DMS114 treated with DMSO at 0.1 percent for 48 hours (cell line): ENCODE results near the gene ATM.

Experiments used
- DNase-seq: peaks from one replicate; lab custom pipeline; 2025; ENCODE audit not compliant: unreplicated experiment; lab: John Stamatoyannopoulos, UW

Gene ATM, protein sequence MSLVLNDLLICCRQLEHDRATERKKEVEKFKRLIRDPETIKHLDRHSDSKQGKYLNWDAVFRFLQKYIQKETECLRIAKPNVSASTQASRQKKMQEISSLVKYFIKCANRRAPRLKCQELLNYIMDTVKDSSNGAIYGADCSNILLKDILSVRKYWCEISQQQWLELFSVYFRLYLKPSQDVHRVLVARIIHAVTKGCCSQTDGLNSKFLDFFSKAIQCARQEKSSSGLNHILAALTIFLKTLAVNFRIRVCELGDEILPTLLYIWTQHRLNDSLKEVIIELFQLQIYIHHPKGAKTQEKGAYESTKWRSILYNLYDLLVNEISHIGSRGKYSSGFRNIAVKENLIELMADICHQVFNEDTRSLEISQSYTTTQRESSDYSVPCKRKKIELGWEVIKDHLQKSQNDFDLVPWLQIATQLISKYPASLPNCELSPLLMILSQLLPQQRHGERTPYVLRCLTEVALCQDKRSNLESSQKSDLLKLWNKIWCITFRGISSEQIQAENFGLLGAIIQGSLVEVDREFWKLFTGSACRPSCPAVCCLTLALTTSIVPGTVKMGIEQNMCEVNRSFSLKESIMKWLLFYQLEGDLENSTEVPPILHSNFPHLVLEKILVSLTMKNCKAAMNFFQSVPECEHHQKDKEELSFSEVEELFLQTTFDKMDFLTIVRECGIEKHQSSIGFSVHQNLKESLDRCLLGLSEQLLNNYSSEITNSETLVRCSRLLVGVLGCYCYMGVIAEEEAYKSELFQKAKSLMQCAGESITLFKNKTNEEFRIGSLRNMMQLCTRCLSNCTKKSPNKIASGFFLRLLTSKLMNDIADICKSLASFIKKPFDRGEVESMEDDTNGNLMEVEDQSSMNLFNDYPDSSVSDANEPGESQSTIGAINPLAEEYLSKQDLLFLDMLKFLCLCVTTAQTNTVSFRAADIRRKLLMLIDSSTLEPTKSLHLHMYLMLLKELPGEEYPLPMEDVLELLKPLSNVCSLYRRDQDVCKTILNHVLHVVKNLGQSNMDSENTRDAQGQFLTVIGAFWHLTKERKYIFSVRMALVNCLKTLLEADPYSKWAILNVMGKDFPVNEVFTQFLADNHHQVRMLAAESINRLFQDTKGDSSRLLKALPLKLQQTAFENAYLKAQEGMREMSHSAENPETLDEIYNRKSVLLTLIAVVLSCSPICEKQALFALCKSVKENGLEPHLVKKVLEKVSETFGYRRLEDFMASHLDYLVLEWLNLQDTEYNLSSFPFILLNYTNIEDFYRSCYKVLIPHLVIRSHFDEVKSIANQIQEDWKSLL (N-terminal part only)

DNA sequence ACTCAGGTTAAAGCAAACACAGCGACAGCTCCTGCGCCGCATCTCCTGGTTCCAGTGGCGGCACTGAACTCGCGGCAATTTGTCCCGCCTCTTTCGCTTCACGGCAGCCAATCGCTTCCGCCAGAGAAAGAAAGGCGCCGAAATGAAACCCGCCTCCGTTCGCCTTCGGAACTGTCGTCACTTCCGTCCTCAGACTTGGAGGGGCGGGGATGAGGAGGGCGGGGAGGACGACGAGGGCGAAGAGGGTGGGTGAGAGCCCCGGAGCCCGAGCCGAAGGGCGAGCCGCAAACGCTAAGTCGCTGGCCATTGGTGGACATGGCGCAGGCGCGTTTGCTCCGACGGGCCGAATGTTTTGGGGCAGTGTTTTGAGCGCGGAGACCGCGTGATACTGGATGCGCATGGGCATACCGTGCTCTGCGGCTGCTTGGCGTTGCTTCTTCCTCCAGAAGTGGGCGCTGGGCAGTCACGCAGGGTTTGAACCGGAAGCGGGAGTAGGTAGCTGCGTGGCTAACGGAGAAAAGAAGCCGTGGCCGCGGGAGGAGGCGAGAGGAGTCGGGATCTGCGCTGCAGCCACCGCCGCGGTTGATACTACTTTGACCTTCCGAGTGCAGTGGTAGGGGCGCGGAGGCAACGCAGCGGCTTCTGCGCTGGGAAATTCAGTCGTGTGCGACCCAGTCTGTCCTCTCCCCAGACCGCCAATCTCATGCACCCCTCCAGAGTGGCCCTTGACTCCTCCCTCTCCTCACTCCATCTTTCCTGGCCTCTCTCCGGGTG, at the start of gene ATM, which contains the start of gene NPAT:
TSS of gene ATM (plus strand) at position 494 of the 774 bp plus-strand sequence. CDS start 4,558 bp downstream, outside the sequence.
TSS of gene NPAT (minus strand) at position 65 of the 774 bp plus-strand sequence. CDS start 102 bp downstream, outside the sequence.
- peak; percentile 90 for DNase-seq

DNA sequence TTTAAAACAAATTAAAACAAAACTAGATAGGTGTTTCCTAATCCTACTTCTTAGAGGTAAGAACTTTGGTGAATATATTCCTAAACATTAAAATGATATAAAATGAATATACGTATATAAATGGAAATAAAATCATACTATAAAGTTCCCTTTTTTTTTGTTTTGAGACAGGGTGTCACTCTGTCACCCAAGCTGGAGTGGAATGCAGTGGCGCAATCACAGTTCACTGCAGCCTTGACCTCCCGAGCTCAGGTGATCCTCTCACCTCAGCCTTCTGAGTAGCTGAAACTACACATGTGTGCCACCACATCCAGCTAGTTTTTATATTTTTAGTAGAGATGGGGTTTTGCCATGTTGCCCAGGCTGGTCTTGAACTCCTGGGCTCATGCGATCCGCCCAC, 45.3 kb upstream of the ATM start:
- no peak for DNase-seq

DNA sequence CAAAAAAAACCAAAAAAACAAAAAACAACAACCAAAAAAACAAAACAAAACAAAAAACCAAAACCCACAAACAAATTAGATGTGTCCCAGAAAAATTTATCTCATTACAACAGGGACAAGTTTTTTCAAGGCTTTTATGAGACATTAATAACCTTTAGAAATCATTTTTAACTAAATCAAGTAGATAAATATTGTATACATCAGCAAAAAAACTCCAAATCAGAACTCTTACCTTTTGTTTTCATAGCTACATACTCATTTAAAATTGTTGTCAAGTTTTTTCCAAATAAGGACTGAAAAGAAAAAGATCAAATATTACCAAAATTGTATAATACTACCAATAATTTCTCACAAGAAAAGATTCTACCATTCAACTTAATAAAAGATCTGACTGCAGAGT, 29.1 kb upstream of the ATM start:
- DNase-seq, result no peak

DNA sequence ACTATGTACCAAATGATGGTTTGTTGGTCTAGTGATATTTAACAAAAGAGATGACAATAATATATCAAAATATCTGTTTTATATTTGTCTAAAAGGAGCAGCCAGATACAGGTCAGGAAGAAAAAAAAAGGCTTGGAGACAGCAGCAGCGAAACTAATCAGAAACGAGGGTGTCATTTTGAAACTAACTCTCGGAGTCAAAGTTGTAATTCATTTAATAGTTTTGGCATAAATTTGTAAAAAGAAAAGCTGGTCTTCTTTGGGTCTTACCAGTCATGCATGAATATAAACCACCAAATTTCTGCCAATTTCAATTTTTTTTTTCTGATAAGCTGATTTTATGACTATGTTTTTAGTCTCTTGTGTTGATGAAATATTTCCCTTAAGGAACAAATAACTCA, 26.0 kb upstream of the ATM start:
- no peak for DNase-seq

DNA sequence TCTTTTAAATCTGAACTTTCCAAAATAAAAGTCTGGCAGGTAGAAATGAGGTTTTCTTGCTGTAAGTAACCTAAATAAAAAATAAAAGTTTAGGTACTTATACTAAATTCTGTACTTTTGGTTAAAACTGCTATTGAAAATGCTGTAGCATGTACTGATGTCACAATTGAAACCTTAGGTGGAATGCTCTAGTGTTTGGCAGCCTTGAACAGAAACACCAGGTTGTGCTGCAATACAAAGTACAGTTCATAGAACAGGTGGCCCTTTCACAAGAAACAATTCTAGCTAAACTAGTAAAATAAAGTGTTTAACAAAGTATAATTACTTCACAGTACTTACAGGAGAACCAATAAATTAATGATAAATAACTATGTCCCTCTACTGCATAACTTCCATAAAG, 25.5 kb upstream of the ATM start:
- DNase-seq, result no peak

DNA sequence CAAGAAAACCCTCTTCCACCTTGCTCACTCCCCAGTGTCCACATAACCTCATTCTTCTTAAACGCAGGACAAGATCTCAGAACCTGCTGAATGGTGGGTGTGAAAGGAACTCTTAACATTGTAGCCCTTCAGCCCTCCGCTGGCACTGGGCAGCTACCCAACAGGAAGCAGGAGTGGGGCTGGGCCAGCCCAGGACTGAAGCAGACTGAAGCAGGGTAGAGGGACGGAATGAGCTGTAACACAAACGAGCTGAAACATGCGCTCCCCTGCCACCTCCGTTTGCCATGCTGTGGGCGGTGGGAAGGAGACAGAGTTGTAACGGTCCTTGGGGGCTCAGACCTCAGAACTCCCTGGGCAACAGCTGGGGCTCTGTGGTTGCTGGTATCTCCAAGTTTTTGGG, 24.0 kb upstream of the ATM start:
- no peak for DNase-seq

DNA sequence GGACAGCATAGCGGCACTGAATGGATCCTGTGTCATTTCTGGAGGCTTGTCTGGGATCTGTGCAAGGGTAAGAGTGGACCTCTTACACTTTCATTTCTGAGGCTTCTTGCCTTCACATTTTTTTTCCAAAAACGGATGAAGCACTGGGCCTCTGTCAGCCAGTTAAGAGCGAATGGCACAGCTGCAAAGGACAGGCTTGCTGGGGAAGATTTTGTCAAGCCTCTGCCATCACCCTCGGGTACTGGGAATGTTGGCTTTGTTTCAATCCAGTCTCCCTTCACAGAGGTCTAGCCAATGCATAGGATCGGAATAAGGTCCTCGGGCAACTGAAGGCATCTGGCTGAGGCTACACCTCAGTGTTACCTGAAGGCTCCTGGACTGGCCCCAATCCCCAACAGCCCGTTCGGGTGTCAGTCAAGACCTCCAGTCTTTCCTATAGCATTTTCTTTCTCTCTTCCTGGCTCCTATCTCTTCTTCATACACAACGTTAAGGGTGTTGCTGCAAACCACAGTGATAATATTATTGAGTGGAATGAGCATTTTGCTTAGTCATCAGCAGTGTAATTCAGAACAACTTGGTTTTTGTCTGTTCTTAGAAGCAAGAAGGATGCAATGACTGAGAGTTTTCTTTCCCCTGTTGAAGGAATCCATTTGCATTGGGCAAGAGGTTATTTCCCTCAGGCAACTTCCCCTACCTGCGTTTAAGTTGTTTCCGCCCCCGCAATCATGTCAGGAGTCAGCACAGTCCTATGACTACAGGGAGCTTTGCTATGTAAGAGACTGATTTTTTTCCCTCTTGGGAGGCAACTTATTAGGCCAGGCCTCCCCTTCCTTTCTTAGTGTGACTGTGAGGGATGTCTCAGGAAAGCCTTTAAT, 23.2 kb upstream of the ATM start:
- no peak for DNase-seq

DNA sequence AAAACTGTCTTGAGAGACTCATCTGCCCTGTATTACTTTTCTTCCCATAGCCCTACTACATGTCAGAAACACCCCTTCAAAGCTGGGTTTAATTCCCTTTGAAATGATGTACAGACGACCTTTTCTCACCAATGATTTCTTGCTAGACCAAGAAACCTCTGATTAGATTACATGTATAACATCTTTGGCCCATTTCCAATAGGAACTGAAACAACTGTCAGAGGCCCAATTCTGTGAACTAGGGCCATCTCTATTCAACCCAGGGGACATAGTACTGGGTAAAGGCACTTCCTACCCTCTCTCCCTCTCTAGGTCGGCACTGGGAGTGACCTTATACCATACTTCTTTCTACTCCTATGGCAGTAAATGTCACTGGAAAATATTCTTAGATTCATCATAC, 19.8 kb upstream of the ATM start:
- no peak for DNase-seq

DNA sequence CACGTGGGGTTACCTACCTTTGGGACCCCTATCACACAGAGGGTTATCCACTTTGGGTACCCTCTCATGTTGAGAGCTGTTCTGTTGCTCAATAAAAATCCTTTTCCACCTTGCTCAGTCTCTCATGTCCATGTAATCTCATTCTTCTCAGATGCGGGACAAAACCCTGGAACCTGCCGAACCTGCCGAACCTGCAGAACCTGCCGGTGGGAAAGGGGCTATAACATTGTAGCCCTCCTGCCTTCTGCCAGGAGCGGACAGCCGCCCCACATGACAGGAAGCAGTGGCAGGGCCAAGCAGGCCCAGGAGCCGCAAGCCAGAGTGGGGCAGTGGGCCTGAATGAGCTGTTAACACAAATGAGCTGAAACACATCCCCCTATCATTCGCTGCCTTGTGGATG, 18.5 kb upstream of the ATM start:
- no peak for DNase-seq

DNA sequence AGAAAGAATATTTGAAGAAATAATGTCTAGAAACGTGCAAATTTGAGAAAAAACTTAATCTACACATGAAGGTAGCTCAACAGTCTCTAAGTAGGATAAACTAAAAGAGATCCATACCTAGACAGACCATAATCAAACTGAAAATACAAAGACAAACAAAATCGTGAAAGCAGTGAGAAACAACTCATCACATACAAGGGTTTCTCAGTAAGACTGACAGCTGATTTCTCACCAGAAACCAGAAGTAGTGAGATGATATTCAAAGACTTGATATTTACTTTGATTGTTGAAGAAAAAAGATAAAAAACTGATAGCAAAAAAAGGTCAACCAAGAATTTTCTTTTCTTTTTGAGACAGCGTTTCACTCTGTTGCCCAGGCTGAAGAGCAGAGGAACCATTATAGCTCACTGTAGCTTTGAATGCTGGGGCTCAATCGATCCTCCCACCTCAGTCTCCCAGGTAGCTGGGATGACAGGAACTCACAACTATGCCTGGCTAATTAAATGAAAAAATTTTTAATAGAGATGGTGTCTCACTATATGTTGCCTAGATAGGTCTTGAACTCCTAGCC, 17.9 kb upstream of the ATM start:
- no peak for DNase-seq

DNA sequence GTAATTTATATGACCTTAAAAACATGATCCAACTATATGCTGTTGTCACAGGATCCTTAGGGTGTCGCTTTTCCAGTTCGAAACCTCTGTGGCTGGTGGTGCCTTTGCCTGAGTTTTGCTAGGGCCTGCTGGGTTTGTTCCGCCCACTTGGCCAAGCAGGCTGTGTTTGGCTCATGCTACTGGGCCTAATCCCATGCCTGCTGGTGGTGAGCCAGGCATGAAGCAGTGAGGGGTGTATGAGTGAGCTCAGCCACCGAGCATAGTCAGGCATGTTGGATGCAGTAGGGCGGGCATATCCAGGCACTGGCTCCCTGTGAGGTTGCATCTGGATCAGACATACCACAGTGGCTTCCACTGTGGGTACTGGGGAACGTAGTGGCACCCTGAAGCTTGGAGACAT, 16.7 kb upstream of the ATM start:
- no peak for DNase-seq

DNA sequence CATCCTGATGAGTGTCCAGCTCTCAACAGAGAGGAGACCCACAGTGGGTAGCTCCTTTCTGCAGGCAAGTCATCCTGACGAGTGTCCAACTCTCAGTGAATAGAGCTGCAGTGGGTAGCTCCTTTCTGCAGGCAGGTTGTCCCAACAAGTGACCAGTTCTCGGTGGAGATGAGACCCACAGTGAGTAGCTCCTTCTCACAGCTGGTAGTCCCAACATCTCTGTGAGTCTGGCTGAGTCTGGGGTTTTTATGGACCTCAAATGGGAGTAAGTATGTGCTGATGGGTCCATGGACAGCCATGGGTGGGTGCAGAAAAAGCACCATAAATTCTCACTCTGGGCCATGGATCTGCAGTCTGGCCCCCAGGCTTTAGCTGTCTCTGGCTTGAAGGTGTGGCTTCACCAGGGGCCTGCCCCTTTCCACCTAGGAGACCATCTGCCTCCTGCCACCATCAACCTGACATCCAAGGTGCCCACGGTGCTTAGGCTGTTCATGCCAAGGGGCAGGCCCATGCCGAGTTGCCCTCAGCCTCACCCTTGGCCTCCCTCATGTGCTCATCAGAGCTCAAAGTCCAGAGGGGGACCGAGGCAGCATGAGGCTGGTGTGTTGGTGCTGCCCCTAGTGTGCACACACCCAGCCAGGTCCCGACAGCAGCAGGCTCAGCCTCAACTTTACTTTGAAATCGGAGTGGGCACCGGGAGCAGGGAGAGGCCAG, 15.7 kb upstream of the ATM start:
- no peak for DNase-seq

DNA sequence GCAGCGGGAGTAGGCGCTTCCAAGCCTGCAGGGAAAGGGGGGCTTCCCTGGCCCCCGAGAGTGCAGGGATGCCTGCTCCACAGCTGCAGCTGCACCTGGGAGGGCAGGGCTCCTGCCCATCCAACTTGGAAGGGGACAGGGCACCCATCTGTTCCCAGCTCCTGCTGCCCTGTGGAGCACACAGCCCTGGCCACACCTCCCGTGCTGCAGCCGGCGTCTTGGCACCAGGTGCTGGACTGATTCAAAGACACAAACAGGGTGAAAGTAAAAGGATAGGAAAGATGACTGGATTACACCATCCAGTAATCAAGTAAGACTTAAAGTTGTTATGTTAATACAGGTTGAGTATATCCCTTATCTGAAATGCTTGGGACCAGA, 15.2 kb upstream of the ATM start:
- DNase-seq, result no peak

DNA sequence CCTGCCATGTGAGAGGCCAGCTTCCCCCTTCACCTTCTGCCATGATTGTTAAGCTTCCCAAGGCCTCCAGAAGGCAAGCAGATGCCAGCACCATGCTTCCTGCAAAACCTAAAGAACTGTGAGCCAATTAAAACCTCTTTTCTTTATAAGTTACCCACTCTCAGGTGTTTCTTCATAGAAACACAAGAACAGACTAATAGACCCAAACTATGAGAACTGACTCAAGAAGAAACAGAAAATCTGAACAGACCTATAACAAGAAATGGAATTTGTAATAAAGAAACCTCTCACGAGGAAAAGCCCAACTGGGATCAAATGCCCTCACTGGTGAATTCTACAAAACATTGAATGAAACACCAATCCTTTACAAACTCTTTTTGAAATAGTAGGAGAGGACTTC, 12.4 kb upstream of the ATM start:
- no peak for DNase-seq

DNA sequence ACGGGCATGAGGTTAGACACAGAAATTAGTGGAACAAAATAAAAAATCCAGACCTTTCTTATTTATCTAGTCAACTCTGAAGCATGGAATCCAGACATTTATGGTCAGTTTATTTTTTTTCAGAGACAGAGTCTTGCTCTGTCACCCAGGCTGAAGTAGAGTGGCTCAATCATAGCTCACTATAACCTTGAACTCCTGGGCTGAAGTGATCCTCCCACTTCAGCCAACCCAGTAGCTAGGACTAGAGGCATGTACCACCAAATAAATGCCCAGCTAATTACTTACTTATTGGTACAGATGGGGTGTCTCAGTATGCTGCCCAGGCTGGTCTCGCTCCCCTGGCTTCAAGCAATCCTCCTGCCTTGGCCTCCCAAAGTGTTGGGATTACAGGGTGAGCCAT, 9.1 kb upstream of the ATM start:
- no peak for DNase-seq

DNA sequence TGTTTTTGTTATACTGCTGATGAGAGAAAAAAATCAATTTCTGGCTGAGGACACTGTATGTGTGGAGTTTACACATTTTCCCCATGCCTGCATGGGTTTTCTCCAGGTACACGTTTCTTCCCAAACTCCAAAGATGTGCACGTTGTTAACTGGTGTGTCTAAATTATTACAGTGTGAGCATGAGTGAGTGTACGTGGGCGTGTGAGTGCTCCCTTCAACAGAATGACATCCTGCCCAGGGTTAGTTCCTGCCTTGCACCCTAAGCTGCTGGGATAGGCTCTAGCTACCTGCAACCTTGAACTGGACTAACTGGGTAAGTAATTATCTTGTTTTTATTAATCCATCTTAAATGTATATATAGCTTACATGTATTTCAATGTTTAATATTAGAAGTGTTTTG, 5.9 kb upstream of the ATM start:
- DNase-seq, result no peak

DNA sequence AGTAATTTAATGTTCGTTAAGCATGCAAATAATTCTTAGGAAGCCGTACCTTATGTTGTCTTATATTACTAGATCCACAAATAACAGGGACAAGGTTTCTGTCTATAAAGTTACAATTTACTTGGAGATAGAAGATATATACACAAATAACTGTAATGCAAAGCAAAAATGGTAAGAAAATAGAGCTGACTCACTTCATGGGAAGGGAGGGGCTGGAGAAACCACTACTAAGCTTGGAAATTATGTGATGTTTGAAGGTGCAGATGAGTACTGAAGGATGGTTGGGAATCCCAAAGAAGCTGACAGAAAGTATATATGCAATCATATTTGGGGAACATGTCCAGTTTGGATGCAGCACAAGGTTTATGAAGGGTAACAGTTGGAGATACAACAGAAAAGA, 4.4 kb upstream of the ATM start:
- DNase-seq, result no peak

DNA sequence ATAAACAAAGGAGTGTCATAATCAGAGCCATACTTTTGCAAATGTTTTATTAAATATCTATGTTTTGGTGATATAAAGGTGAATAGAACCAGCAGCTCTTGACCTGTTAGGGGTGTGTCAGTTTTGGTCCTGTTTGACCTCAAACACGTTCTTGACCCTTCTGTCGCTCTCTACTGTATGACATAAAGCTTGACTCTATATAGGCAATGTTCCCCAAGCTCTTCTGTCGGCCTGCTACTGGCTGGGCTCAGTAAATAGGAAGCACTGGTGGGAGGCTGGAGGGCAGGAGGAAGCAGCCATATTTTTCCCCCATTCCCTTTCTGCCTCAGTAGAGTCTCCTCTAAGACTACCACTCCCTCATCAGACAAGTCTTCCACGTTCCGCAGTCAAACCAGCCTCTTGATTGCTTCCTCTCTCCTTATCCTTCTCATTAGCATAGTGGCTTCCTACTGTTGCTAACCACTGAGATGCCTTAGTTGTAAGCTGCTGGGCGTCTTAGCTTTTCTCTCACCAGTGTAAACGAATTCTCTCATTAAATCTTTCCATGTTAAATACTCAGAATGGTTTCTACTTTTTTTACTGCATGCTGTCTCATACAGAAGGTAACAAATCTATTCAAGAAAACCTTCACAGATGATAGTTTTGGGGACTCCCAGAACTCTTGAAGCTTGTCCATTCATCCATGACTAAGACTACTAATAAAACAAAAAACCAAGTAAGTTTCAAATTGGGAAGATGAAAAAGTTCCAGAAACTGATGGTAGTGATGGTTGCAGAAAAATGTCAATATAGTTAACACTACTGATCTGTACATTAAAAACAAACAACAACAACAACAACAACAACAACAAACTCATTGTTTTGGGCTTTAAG, 3.7 kb upstream of the ATM start:
- no peak for DNase-seq
